Stimulated activated memory B cell treated with anti-CD40 and anti-IgM and Interleukin-4, amounts not matched to agents 10 μg/mL and 1 μg/mL and 100 μg/mL, for 72 hours (primary cell): ENCODE results near the gene NF1.
"Not testable (repeated sequence)": the region's sequence is repeated elsewhere in the genome, so short reads cannot be mapped to it uniquely, and the experiment has no call there.

Experiments used
- ATAC-seq: fragments of 150-1000 bp; cut with Tn5 transposase; 2 replicates; pipeline ENCODE4 v1.10.0; 2021
- H3K27ac Mint-ChIP-seq: one replicate; pipeline ENCODE4 v1.8.0; 2022; ENCODE audit warnings: mild to moderate bottlenecking, mixed read lengths
- H3K27me3 Mint-ChIP-seq: one replicate; pipeline ENCODE4 v1.8.0; 2022; ENCODE audit warnings: mixed read lengths
- H3K36me3 Mint-ChIP-seq: one replicate; pipeline ENCODE4 v1.8.0; 2022; ENCODE audit warnings: mixed read lengths
- H3K4me1 Mint-ChIP-seq: one replicate; pipeline ENCODE4 v1.8.0; 2022; ENCODE audit warnings: mixed read lengths
- H3K4me3 Mint-ChIP-seq: one replicate; pipeline ENCODE4 v1.8.0; 2022; ENCODE audit warnings: mild to moderate bottlenecking, moderate library complexity, mixed read lengths
- H3K9me3 Mint-ChIP-seq: one replicate; pipeline ENCODE4 v1.8.0; 2022; ENCODE audit warnings: mixed read lengths

NF1 gene

DNA sequence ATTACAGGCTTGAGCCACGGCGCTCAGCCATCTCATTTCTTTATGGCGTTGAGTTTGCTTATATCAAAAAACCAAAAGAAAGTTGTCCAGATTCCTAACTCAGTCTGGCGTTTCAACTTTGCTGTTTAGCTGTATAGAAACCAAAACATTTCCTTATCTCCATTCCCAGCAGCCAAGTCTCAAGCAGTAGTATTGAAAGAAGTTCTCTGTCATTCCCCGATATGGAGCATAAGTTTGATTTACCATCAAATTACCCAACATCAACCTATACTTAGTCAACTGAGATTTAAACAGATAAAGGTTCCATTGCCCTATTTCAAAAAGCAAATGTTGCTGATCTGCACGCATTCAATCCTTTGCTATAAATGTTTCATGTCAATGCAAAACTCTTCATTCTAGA is 269.2 kb downstream of the NF1 start:
- Mint-ChIP-seq H3K9me3 (no peaks in the 10 kb centered on the region), H3K4me1 (no peaks in the 10 kb centered on the region), H3K27ac (no peak overlapping the region), H3K36me3 (peaks cover 40% of the 10 kb centered on the region), H3K4me3 (no peak overlapping the region), H3K27me3 (no peaks in the 10 kb centered on the region)
- ATAC-seq, result no peak

DNA sequence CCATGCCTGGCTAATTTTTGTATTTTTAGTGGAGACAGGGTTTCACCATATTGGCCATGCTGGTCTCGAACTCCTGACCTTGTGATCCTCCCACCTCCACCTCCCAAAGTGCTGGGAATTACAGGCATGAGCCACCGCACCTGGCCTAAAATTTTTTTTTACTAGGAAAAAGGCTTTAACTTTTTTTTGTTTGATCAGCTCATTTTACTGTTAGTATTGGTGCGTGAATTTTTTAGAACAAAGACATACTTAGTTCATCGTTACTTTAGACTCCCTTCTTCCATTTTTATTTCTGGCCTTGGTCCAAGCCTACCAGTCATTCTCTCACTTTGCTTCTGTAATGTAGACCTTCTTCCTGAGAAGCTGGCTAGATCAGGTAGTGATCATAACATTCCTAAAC is 271.3 kb downstream of the NF1 start:
- Mint-ChIP-seq H3K4me1 (peaks cover 13% of the 10 kb centered on the region), H3K36me3 (peaks cover 31% of the 10 kb centered on the region)
- ATAC-seq, result no peak

DNA sequence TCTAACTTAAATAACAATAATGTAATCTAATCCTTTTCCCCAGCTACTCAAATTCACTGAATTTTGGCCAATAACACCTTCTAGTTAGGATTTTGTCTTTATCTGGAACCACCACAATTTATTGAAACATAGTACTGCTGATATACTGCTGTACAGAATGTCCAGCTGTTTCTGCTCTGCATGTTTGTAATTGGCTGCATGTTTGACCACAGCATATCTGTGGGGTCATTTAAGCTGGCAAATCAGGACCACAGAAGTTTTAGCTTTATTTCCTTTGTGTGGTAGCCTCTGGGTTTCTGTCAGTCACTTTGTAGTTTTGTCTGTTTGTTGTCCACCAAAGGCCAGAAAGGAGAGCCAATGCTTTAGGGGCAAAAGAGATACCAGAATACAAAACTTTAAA is 274.5 kb downstream of the NF1 start:
- H3K9me3 Mint-ChIP-seq, result no peaks in the 10 kb centered on the region
- peak overlapping the region; percentile 40 for H3K27ac Mint-ChIP-seq
- H3K36me3 Mint-ChIP-seq, result peaks cover 16% of the 10 kb centered on the region
- H3K4me1 Mint-ChIP-seq, result peaks cover 25% of the 10 kb centered on the region
- ATAC-seq, result no peak
- H3K27me3 Mint-ChIP-seq, result no peaks in the 10 kb centered on the region
- H3K4me3 Mint-ChIP-seq, result no peak overlapping the region

More for the DNA sequence above, 271.3 kb downstream of the NF1 start:
- Mint-ChIP-seq H3K27me3 (no peaks in the 10 kb centered on the region), H3K27ac (no peak overlapping the region), H3K9me3 (no peaks in the 10 kb centered on the region), H3K4me3 (no peak overlapping the region)

DNA sequence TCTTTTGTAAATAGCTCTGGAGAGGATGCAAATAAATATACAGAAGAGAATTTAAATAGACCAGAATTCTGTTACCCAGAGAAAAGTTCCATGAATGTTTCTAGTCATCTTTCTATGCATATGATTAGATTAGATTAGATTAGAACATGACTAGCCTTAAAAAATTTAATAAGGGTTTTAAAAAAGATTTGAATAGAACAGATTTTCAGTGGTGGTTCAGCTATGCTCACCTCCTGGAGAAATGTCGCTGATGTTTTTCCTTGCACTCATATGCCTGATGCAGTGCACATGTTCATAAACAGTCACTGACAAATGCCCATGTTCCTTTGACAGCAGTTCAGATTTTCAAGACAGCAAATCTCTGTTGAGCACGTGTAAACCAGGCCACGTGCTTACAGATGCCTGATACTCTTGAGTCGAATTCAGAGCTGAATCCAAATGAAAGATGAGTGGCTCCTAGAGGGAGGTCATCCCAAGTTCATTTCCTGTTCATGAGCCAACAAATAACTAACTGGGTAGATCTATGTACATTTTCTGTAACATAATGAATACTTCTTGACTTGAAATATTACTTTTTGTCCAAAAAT is 276.8 kb downstream of the NF1 start:
- no peak for ATAC-seq
- H3K27ac Mint-ChIP-seq, result no peak overlapping the region
- H3K4me3 Mint-ChIP-seq, result no peak overlapping the region
- peaks cover 21% of the 10 kb centered on the region for H3K36me3 Mint-ChIP-seq
- H3K27me3 Mint-ChIP-seq, result no peaks in the 10 kb centered on the region
- H3K4me1 Mint-ChIP-seq, result peaks cover 27% of the 10 kb centered on the region
- H3K9me3 Mint-ChIP-seq, result no peaks in the 10 kb centered on the region

DNA sequence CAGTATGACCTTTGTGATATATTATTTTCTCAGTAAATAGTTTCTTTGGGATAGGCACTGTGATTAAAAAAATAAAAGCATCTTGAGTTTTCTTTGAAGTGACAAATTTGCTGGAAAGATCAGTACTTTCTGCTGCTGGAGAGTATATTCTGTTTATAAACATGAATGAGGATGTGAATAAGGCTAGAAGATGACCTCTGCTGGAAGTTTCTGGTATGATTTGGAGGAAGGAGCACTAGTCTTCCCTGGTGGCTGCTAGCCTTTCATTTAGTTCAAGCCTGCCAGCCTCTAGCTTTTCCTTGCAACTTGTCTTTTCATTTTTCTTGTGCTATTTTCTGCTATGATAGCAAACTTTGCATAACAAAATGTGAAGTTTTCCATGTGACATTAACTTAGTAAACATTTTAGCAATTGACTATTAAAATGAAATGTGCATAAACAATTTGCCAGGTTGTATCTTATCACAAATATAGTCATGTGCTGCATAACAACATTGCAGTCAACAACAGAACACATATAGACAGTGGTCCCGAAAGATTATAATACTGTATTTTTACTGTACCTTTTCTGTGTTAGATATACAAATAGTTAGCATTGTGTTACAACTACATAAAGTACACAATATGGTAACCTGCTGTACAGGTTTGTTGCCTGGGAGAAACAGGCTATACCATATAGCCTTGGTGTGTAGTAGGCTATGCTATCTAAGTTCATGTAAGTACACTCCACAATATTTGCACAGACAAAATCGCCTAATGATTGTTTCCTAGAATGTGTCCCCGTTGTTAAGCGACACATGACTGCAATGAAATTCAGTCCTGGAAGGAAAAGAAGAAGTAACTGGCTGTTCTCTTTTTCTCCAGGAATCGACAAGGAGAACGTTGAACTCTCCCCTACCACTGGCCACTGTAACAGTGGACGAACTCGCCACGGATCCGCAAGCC is 278.6 kb downstream of the NF1 start:
- Mint-ChIP-seq H3K27me3 (no peaks in the 10 kb centered on the region), H3K27ac (no peak overlapping the region), H3K36me3 (peaks cover 22% of the 10 kb centered on the region), H3K9me3 (no peaks in the 10 kb centered on the region), H3K4me1 (peaks cover 27% of the 10 kb centered on the region), H3K4me3 (no peak overlapping the region)
- peak; percentile 71 for ATAC-seq

DNA sequence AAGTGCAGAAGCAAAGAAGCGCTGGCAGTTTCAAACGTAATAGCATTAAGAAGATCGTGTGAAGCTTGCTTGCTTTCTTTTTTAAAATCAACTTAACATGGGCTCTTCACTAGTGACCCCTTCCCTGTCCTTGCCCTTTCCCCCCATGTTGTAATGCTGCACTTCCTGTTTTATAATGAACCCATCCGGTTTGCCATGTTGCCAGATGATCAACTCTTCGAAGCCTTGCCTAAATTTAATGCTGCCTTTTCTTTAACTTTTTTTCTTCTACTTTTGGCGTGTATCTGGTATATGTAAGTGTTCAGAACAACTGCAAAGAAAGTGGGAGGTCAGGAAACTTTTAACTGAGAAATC is 279.3 kb downstream of the NF1 start:
- Mint-ChIP-seq H3K27me3 (no peaks in the 10 kb centered on the region), H3K4me1 (peaks cover 27% of the 10 kb centered on the region), H3K27ac (no peak overlapping the region), H3K4me3 (no peak overlapping the region), H3K36me3 (peaks cover 22% of the 10 kb centered on the region), H3K9me3 (no peaks in the 10 kb centered on the region)
- ATAC-seq, result no peak

DNA sequence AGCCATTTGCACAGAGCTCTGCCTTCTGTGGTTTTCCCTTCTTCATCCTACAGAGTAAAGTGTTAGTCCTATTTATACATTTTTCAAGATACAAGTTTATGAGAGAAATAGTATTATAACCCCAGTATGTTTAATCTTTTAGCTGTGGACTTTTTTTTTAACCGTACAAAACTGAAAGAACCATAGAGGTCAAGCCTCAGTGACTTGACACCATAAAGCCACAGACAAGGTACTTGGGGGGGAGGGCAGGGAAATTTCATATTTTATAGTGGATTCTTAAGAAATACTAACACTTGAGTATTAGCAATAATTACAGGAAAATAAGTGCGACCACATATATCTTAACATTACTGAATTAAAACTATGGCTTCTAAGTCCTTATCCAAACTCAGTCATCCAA is 279.7 kb downstream of the NF1 start:
- Mint-ChIP-seq H3K9me3 (no peaks in the 10 kb centered on the region), H3K27ac (no peak overlapping the region), H3K4me1 (peaks cover 27% of the 10 kb centered on the region), H3K36me3 (peaks cover 22% of the 10 kb centered on the region), H3K4me3 (no peak overlapping the region), H3K27me3 (no peaks in the 10 kb centered on the region)
- ATAC-seq, result no peak

DNA sequence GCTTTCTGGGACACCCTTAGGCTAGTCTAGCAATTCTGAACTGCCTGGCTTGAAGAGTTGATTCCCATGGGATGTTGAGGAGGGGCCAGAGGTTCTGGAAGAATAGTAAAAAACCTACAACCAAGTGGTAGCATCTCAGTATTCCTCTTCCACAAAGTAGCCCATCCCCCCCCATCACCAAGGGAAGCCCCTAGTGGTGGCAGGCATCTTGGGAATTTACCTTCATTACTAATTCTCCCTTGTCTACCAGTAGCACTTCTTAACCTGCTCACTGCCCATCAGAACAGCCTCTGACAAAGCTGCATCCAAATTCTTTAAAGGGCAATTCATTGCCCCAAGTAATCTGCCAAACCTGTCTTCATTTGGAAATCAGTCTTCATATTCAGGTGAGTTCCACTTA is 283.9 kb downstream of the NF1 start:
- Mint-ChIP-seq H3K36me3 (peaks cover 18% of the 10 kb centered on the region), H3K9me3 (no peaks in the 10 kb centered on the region), H3K4me1 (peaks cover 15% of the 10 kb centered on the region), H3K27me3 (no peaks in the 10 kb centered on the region), H3K27ac (no peak overlapping the region), H3K4me3 (no peak overlapping the region)
- ATAC-seq, result no peak

DNA sequence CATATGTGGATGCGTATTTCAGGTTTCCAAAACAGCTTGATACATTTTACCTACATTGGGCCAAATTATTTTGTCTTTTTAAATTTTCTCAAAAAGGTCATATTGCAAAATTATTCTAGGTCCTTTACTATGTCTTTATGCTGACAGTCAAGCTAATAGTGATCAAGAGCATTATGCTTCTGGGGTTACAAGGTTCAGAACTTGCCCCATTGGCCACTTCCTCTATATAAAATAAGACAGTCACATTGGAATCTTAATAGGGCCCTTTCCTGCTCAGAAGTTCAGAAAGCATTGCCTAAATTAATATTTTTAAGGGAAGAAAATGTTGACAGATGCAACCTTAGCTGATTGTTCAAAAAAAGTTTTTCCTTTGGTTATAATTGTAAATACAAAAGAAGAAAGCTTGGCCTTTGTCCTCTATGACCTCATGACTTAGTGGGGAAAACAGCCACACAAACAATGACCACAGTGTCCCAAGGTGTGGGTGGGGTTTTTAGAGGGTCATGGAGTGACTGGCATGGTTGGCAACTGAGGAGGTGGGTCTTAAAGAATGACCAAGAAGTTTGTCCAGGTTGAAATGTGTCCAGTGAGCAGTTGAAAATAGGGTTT is 284.9 kb downstream of the NF1 start:
- no peak overlapping the region for H3K4me3 Mint-ChIP-seq
- peaks cover 12% of the 10 kb centered on the region for H3K36me3 Mint-ChIP-seq
- peaks cover 8% of the 10 kb centered on the region for H3K4me1 Mint-ChIP-seq
- no peak for ATAC-seq
- no peak overlapping the region for H3K27ac Mint-ChIP-seq
- H3K27me3 Mint-ChIP-seq, result no peaks in the 10 kb centered on the region
- H3K9me3 Mint-ChIP-seq, result no peaks in the 10 kb centered on the region

DNA sequence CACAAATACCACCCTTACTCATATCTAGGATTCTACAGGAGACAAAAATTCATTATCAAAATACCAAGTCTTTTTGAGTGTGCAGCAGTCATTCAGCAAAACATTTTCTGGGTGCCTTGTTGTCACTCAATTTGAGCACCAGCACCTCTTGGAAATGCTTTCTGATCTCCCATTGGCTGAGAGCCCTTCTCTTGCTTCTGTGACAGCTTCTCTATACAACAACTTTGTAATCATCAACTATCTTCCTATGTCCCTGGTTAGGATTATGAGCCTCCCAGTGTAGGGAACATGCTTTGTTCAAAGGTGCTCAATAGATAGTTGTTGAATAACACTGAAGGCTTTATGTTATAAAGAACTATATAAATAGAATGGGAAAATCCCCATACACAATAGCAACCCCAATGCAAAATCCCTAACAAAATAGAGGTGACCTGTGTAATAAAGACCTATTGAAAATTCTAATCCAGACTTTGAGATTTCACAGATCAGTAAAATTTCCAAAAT is 286.4 kb downstream of the NF1 start:
- H3K36me3 Mint-ChIP-seq, result peaks cover 7% of the 10 kb centered on the region
- peaks cover 8% of the 10 kb centered on the region for H3K4me1 Mint-ChIP-seq
- H3K9me3 Mint-ChIP-seq, result no peaks in the 10 kb centered on the region
- no peak overlapping the region for H3K27ac Mint-ChIP-seq
- ATAC-seq, result no peak
- H3K27me3 Mint-ChIP-seq, result no peaks in the 10 kb centered on the region
- H3K4me3 Mint-ChIP-seq, result no peak overlapping the region

DNA sequence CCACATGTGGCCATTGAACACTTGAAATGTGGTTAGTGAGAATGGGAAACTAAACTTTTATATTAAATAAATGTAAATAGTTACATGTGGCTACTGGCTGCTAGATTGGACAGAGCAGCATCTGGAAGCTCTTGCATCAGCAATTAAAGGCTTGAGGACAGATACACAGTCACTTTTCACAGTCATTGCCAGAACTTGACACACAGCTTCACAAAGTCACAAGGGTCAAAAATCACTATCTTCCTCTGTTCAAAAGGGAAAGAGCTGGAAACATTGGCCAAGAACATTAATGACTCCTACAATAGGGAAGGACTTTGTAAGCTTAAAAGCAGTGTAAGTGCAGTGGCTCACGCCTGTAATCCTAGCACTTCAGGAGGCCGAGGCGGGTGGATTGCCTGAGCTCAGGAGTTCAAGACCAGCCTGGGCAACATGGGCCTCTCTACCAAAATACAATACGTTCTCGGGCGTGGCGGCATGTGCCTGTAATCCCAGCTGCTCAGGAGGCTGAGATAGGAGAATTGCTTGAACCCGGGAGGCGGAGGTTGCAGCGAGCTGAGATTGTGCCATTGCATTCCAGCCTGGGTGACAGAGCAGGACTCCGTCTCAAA is 288.0 kb downstream of the NF1 start:
- not testable (repeated sequence) for H3K4me1 Mint-ChIP-seq, H3K4me3 Mint-ChIP-seq, H3K27ac Mint-ChIP-seq, ATAC-seq, H3K9me3 Mint-ChIP-seq, H3K27me3 Mint-ChIP-seq, H3K36me3 Mint-ChIP-seq

DNA sequence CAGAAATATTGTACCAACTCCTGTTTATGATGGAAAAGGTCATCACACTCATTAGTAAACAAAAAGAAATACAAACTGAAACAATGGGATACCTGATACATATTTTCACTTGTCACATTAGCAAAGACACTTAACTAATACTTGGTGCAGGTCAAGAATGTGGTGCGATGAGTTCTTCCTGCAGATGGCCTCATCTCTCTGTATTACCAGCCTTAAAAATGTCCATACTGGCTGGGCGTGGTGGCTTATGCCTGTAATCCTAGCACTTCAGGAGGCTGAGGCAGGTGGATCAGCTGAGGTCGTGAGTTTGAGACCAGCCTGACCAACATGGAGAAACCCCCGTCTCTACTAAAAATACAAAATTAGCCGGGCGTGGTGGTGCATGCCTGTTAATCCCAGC is 288.7 kb downstream of the NF1 start:
- not testable (repeated sequence) for H3K9me3 Mint-ChIP-seq, H3K4me3 Mint-ChIP-seq, H3K27ac Mint-ChIP-seq, H3K4me1 Mint-ChIP-seq, ATAC-seq, H3K27me3 Mint-ChIP-seq, H3K36me3 Mint-ChIP-seq

DNA sequence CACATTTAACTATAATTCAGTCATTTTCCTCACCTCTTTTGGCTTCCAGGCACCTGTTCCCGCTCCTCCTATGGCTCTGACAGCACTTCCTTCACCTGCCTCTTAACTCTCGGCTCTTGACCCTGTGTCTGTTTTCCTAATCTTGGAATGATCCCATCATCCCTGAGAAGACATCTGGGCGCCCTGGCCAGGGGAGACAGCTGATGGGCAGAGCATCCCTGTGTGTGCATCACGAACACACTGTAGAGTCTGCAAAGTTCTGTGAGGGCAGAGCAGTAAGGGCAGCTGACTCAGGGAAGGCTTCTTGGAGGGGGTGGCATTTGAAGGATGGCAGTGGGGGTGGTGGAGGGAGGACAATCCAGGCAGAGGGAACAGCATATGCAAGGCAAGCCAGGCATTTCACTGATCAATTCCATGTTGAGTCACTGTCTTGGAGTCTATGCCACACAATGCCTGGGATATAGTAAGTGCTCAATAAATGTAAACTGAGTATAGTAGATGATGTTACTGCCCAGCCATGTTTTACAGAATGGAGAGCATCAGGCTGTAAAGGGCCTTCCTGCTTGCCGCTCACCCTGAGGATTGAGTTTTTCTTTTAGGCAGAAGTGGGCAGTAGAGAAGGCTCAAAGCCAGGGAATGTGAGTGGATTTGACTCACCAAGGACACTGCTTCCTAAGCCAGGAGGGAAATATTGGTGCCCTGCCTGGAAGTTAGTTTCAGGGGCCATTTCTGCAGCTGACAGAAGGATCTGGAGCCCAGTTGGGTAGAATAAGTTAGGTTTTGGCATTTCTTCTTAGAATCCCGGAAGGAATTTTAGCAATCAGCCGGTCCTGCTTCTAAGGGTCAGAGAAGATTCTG is 290.9 kb downstream of the NF1 start:
- peaks cover 22% of the 10 kb centered on the region for H3K4me1 Mint-ChIP-seq
- no peak overlapping the region for H3K27ac Mint-ChIP-seq

DNA sequence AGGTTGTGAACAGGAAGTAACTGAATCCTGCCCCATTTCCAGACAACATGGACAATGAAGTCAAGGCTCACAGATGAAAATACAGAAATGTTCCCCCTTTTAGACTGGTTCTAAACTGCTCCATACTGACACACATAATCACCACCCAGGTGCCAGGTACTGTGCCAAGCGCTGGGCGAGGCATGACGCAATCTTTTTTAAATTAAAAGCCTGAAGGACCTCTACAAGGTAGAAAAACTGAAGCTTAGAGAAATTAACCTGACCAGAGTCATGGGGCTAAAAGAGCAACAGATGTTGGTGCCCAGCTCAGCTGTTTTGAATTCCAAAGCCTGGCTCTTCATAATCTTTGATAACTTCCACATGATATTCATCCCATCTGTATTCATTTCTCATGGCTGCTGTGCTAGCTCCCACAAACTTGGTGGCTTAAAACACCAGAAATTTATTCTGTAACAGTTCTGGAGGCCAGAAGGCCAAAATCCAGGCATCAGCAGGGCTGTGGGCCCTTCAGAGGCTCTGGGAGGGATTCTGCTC is 291.8 kb downstream of the NF1 start:
- no peak overlapping the region for H3K27ac Mint-ChIP-seq
- no peaks in the 10 kb centered on the region for H3K36me3 Mint-ChIP-seq
- peaks cover 19% of the 10 kb centered on the region for H3K4me1 Mint-ChIP-seq
- H3K9me3 Mint-ChIP-seq, result no peaks in the 10 kb centered on the region
- no peak overlapping the region for H3K4me3 Mint-ChIP-seq
- peaks cover 22% of the 10 kb centered on the region for H3K27me3 Mint-ChIP-seq
- no peak for ATAC-seq

More for the DNA sequence above, 290.9 kb downstream of the NF1 start:
- no peak for ATAC-seq
- peaks cover 18% of the 10 kb centered on the region for H3K27me3 Mint-ChIP-seq
- no peaks in the 10 kb centered on the region for H3K36me3 Mint-ChIP-seq
- H3K4me3 Mint-ChIP-seq, result no peak overlapping the region
- no peaks in the 10 kb centered on the region for H3K9me3 Mint-ChIP-seq
